Measurements from ENCODE around the gene TMEM183A. TPM values are rescaled to one million over a fixed set of nuclear protein-coding genes. Genes with fewer than 3 reads are reported as not detected.

Gene TMEM183A, protein sequence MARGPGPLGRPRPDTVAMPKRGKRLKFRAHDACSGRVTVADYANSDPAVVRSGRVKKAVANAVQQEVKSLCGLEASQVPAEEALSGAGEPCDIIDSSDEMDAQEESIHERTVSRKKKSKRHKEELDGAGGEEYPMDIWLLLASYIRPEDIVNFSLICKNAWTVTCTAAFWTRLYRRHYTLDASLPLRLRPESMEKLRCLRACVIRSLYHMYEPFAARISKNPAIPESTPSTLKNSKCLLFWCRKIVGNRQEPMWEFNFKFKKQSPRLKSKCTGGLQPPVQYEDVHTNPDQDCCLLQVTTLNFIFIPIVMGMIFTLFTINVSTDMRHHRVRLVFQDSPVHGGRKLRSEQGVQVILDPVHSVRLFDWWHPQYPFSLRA
- 76.8 TPM for polyA plus RNA-seq (2013)

DNA sequence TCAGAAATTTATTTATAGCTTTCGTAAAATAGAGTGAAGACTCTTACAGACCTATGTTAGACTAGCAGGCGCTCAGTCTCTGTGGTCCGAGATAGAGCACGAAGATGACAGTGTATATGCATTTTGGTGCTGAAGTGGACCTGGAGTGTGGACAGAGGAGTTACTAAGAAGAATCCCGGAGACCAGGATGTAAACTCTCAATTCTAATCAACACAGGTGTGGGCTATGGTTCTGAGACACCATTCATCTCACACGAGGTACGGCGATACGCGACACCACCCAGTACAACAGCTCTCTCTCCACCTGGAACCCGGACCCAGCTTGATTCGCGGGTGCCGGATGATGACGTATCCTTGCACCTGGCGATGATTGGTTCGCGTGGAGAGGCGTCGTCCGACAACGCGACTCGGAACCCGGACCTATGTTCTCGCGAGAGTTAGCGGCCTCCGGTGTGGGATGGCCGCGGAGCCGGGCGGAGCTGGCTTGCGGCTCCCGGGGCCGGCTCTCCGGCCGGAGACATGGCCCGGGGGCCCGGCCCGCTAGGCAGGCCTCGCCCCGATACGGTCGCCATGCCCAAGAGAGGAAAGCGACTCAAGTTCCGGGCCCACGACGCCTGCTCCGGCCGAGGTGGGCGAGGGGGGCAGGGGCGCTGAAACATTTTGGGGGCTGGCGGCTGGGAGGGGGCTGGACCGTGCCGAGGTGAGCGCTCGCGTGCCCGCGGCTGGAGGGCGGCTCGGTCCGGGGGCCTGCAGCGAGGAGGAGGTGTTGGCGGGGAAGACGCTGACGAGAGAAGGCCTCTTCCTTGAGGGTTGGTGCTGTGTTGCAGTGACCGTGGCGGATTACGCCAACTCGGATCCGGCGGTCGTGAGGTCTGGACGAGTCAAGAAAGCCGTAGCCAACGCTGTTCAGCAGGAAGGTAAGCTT, at the start of gene TMEM183A:
TMEM183A (plus strand) TSS at position 427 of the 924 bp plus-strand sequence; CDS start at position 519, 92 bp downstream.
- WGBS (ENCODE audit: insufficient coverage): 0% methylated on average over 57 of the region's 78 CpGs
- Histone ChIP-seq H3K36me3 (ENCODE audit: control insufficient read depth in 4 of 4, insufficient read depth in 4 of 4, low read length in 3 of 4) (peaks cover 9 to 28% (median 20%) of the 10 kb centered on the region in 4 experiments), H3K27ac (ENCODE audit: insufficient read depth in 1 of 2, low read depth in 1 of 2, low read length in 2 of 2, poor library complexity in 1 of 2, severe bottlenecking in 2 of 2) (peak within 1 kb of the TSS; percentile 82 to 95), H3K9me3 (ENCODE audit: control extremely low read depth in 1 of 5, control insufficient read depth in 4 of 5, insufficient read depth in 2 of 5, low read depth in 1 of 5, low read length in 4 of 5) (peaks cover 0 to 3% (median 0%) of the 10 kb centered on the region in 5 experiments), H3K4me3 (ENCODE audit: control insufficient read depth in 1 of 7, extremely low read depth in 1 of 7, insufficient read depth in 4 of 7, low read depth in 2 of 7, low read length in 6 of 7) (peak within 1 kb of the TSS; percentile 75 to 99 (median 97)), H3K27me3 (replicated peaks in 2 of 5; ENCODE audit: control insufficient read depth in 4 of 5, insufficient read depth in 5 of 5, low read length in 4 of 5) (no peaks in the 10 kb centered on the region), H3K4me1 (ENCODE audit: control extremely low read depth in 1 of 4, control insufficient read depth in 4 of 4, insufficient read depth in 4 of 4, low read length in 3 of 4) (peaks cover 15 to 25% (median 19%) of the 10 kb centered on the region in 4 experiments)
- ChIA-PET POLR2A (interaction anchor here (1.5 kb wide), 1 partner anchor 10 kb away, joined by 3 read pairs; no protein-coding TSS in a partner anchor), CTCF (interaction anchor here (0.9 to 1.8 kb wide), 4 partner anchors 9 to 80 kb away, joined by 3 to 9 read pairs (median 4); no protein-coding TSS in a partner anchor)
- peak; percentile 97 to 98 (median 98) for DNase-seq

DNA sequence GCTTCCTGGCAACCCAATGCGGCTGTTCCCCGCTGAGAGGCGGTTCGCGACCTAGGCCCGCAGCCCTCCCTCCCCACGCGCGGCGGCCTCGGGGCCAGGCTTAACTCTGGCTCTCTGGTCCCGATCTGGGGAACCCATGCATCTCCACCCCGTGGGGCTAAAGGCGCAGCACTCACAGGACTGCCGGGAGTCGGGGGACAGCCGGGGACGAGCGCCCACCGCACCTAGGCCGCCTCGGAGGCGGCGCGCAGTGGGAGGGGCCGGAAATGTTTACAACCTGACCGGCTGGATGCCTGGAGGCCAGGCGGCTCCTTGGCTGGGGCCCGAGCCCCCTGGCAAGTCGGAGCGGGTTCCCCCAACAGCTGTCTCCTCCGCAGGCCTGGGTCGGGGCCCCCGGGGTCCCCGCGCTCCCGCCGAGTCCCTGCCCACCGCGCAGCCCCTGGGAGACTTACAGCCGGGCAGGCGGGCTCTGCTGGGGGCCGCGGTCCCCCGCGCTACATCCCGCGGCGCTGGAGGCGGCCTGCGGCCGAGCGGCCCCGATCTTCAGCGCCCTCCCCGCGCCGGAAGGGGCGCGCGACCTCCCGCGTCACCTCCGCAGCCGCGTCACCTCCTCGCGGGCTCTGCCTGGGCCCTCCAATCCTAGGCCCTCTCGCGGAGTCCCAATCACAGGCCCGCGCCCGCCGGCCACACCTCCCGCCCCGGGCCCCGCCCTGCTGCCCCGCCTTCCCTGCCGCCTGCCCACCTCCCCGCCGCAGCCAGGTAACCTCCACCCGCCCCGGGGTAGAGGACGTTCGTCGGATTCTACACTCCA, 49.2 kb upstream of the TMEM183A start, which contains the start of gene ADIPOR1:
ADIPOR1 (minus strand) TSS at position 580 of the 811 bp plus-strand sequence. CDS start 7,242 bp downstream, outside the sequence.
- WGBS (ENCODE audit: insufficient coverage): under 1% methylated on average over 68 of the region's 86 CpGs
- H3K4me3 ChIP-seq (ENCODE audit: control insufficient read depth in 1 of 7, extremely low read depth in 1 of 7, insufficient read depth in 4 of 7, low read depth in 2 of 7, low read length in 6 of 7): peak within 1 kb of the TSS; percentile 83 to 98 (median 91)
- no peaks in the 10 kb centered on the region for H3K27me3 ChIP-seq (replicated peaks in 2 of 5; ENCODE audit: control insufficient read depth in 4 of 5, insufficient read depth in 5 of 5, low read length in 4 of 5)
- peaks cover 23 to 36% (median 32%) of the 10 kb centered on the region in 4 experiments for H3K4me1 ChIP-seq (ENCODE audit: control extremely low read depth in 1 of 4, control insufficient read depth in 4 of 4, insufficient read depth in 4 of 4, low read length in 3 of 4)
- DNase-seq: peak; percentile 88 to 95 (median 92)
- CTCF ChIA-PET: no interaction called here
- H3K36me3 ChIP-seq (ENCODE audit: control insufficient read depth in 4 of 4, insufficient read depth in 4 of 4, low read length in 3 of 4): peaks cover 5 to 28% (median 11%) of the 10 kb centered on the region in 4 experiments
- POLR2A ChIA-PET: interaction anchor here (1.2 kb wide), 1 partner anchor 8 kb away, joined by 3 read pairs; no protein-coding TSS in a partner anchor
- H3K27ac ChIP-seq (ENCODE audit: insufficient read depth in 1 of 2, low read depth in 1 of 2, low read length in 2 of 2, poor library complexity in 1 of 2, severe bottlenecking in 2 of 2): peak within 1 kb of the TSS; percentile 92 to 95
- no peaks in the 10 kb centered on the region for H3K9me3 ChIP-seq (ENCODE audit: control extremely low read depth in 1 of 5, control insufficient read depth in 4 of 5, insufficient read depth in 2 of 5, low read depth in 1 of 5, low read length in 4 of 5)

DNA sequence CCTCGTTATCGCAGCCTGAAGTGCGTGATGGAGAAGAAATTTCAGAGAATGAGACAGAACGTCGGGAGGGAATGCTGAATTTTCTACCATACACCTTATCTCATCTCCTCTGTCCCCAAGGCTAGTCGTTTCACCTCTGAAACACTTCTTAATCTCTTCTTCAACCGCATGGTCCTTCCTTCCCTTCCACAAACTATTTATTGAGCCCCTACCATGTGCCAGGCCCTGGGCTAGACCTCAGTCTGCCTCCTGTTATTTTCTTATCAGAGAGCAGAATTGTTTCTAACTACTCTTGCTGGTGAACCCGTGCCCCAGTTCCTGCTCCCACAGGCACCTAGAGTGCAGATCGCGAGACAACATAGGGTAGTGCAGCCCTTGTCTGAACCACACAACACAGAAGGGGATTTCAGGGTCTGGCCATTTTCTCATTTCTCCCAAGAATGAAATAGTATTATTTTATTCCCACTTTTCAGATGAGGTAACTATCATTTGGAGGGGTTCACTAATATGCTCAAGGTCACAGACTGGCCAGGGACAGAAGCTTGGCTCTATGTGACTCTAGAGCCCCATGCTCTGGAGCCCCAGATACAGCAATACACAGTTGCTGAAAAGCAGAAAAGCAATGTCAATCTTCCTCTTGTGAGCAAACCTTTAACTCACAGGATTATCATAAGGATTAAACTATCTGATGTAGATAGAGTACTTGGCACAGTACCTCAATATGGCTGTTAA, 48.5 kb upstream of the TMEM183A start:
- CTCF ChIA-PET: interaction anchor here (1.6 kb wide), 1 partner anchor 9 kb away, joined by 7 read pairs; no protein-coding TSS in a partner anchor
- WGBS (ENCODE audit: insufficient coverage): 0% methylated on average over 8 of the region's 10 CpGs

DNA sequence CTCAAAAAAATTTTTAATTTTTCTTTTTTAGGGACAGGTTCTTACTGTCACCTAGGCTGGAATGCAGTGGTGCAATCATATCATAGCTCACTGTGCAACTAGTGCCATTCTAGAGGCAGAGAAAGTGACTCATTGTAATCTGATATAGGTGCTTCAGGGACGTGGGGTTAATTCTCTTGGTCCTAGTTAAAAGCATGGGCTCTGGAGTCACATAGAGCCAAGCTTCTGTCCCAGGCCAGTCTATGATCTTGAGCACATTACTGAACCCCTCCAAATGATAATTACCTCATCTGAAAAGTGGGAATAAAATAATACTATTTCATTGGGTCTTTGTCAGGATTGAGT, 47.9 kb upstream of the TMEM183A start:
- Histone ChIP-seq H3K4me1 (ENCODE audit: control extremely low read depth in 1 of 4, control insufficient read depth in 4 of 4, insufficient read depth in 4 of 4, low read length in 3 of 4) (peaks cover 14 to 27% (median 26%) of the 10 kb centered on the region in 4 experiments), H3K27ac (ENCODE audit: insufficient read depth in 1 of 2, low read depth in 1 of 2, low read length in 2 of 2, poor library complexity in 1 of 2, severe bottlenecking in 2 of 2) (no peak overlapping the region), H3K27me3 (replicated peaks in 2 of 5; ENCODE audit: control insufficient read depth in 4 of 5, insufficient read depth in 5 of 5, low read length in 4 of 5) (no peaks in the 10 kb centered on the region), H3K36me3 (ENCODE audit: control insufficient read depth in 4 of 4, insufficient read depth in 4 of 4, low read length in 3 of 4) (peaks cover 5 to 37% (median 19%) of the 10 kb centered on the region in 4 experiments), H3K4me3 (ENCODE audit: control insufficient read depth in 1 of 7, extremely low read depth in 1 of 7, insufficient read depth in 4 of 7, low read depth in 2 of 7, low read length in 6 of 7) (peak overlapping the region in 1 of 7 experiments; percentile 86), H3K9me3 (ENCODE audit: control extremely low read depth in 1 of 5, control insufficient read depth in 4 of 5, insufficient read depth in 2 of 5, low read depth in 1 of 5, low read length in 4 of 5) (no peaks in the 10 kb centered on the region)
- no peak for DNase-seq
- WGBS (ENCODE audit: insufficient coverage): no CpG with 5 or more reads among the region's 1 CpG
- POLR2A ChIA-PET: no interaction called here
- CTCF ChIA-PET: interaction anchor here (1.6 kb wide), 1 partner anchor 9 kb away, joined by 7 read pairs; no protein-coding TSS in a partner anchor

More for the DNA sequence above, 48.5 kb upstream of the TMEM183A start:
- POLR2A ChIA-PET: interaction anchor here (0.5 to 1.2 kb wide), 2 partner anchors 7 to 147 kb away, joined by 3 read pairs; no protein-coding TSS in a partner anchor
- H3K36me3 ChIP-seq (ENCODE audit: control insufficient read depth in 4 of 4, insufficient read depth in 4 of 4, low read length in 3 of 4): peaks cover 5 to 36% (median 17%) of the 10 kb centered on the region in 4 experiments
- no peaks in the 10 kb centered on the region for H3K9me3 ChIP-seq (ENCODE audit: control extremely low read depth in 1 of 5, control insufficient read depth in 4 of 5, insufficient read depth in 2 of 5, low read depth in 1 of 5, low read length in 4 of 5)
- peak overlapping the region; percentile 45 to 97 (median 86) for H3K4me3 ChIP-seq (ENCODE audit: control insufficient read depth in 1 of 7, extremely low read depth in 1 of 7, insufficient read depth in 4 of 7, low read depth in 2 of 7, low read length in 6 of 7)
- peaks cover 16 to 29% (median 28%) of the 10 kb centered on the region in 4 experiments for H3K4me1 ChIP-seq (ENCODE audit: control extremely low read depth in 1 of 4, control insufficient read depth in 4 of 4, insufficient read depth in 4 of 4, low read length in 3 of 4)
- H3K27ac ChIP-seq (ENCODE audit: insufficient read depth in 1 of 2, low read depth in 1 of 2, low read length in 2 of 2, poor library complexity in 1 of 2, severe bottlenecking in 2 of 2): peak overlapping the region; percentile 22 to 95
- peak in 2 of 3 donors; percentile 66 to 72 for DNase-seq
- H3K27me3 ChIP-seq (replicated peaks in 2 of 5; ENCODE audit: control insufficient read depth in 4 of 5, insufficient read depth in 5 of 5, low read length in 4 of 5): no peaks in the 10 kb centered on the region

DNA sequence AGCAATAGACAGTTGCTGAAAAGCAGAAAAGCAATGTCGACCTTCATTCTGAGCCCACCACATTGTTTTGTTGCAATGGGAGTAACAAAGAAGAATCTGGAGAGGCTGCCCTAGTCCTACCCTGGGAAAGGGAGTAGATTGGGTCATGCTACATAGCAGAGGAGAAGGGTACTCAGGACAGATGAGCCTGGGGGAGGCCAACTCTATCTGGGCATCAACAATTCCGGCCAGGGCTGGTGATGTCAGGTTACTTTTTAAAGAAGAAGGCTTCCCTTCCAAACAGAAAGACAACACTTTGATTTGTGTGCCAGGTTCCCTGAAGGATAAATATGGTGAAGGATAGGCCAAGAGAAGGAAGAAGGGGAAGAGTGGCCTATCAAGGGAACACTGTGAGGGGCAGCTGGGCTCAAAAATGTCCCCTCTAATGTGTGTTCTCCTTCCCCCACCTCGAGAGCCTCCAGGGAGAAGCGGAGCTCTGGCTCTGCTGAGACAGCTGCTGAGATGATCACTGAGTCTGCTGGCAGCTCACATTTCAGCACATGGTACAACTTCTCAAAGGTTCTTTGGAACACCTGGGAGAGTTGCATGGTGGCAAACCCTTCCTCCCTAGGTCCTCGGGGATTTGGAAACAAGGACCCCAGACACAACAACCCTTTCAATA, 45.8 kb upstream of the TMEM183A start:
- Histone ChIP-seq H3K27ac (ENCODE audit: insufficient read depth in 1 of 2, low read depth in 1 of 2, low read length in 2 of 2, poor library complexity in 1 of 2, severe bottlenecking in 2 of 2) (no peak overlapping the region), H3K4me3 (ENCODE audit: control insufficient read depth in 1 of 7, extremely low read depth in 1 of 7, insufficient read depth in 4 of 7, low read depth in 2 of 7, low read length in 6 of 7) (no peak overlapping the region), H3K27me3 (replicated peaks in 2 of 5; ENCODE audit: control insufficient read depth in 4 of 5, insufficient read depth in 5 of 5, low read length in 4 of 5) (no peaks in the 10 kb centered on the region), H3K9me3 (ENCODE audit: control extremely low read depth in 1 of 5, control insufficient read depth in 4 of 5, insufficient read depth in 2 of 5, low read depth in 1 of 5, low read length in 4 of 5) (no peaks in the 10 kb centered on the region), H3K4me1 (ENCODE audit: control extremely low read depth in 1 of 4, control insufficient read depth in 4 of 4, insufficient read depth in 4 of 4, low read length in 3 of 4) (peaks cover 18 to 27% (median 22%) of the 10 kb centered on the region in 4 experiments), H3K36me3 (ENCODE audit: control insufficient read depth in 4 of 4, insufficient read depth in 4 of 4, low read length in 3 of 4) (peaks cover 5 to 34% (median 18%) of the 10 kb centered on the region in 4 experiments)
- no peak for DNase-seq
- 100% methylated on average over 3 of the region's 5 CpGs for WGBS (ENCODE audit: insufficient coverage)
- ChIA-PET CTCF (no interaction called here), POLR2A (no interaction called here)
